Measurements from ENCODE around the gene MARS1.
"Not testable (repeated sequence)": the region's sequence is repeated elsewhere in the genome, so short reads cannot be mapped to it uniquely, and the experiment has no call there.

MARS1 gene

DNA sequence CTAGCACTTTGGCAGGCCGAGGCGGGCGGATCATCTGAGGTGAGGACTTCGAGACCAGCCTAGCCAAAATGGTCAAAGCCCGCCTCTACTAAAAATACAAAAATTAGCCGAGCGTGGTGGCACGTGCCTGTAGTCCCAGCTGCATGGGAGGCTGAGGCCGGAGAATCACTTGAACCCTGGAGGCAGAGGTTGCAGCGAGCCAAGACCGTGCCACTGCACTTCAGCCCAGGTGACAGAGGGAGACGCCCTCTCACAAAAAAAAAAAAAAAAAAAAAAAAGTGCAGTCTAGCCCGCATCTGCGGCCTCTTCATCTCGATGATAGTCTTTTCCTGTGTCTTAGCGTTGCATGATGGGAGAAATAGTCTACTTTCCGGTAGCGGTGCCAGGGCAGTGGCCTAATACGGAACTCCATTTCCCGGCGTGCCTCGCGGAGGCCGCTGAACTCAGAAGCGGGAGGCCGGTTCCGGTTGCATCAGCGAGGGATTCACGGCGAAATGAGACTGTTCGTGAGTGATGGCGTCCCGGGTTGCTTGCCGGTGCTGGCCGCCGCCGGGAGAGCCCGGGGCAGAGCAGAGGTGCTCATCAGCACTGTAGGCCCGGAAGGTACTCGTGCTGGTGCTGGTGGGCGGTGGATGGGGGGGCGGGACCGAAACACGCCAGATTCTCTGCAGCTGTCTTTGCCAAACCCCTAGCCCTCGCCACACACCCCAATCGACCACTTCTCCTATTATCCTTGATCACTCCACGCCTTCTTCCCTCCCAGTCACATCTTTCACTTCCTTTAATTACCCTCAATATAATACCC, at the start of gene MARS1:
MARS1 (plus strand) TSS at position 472 of the 805 bp plus-strand sequence; CDS start at position 495, 23 bp downstream.
- no peaks in the 10 kb centered on the region for H3K27me3 Mint-ChIP-seq
- peaks cover 33% of the 10 kb centered on the region for H3K36me3 Mint-ChIP-seq
- CTCF ChIA-PET = interaction anchor here (1.0 to 3.8 kb wide), 3 partner anchors 9 to 11 kb away, joined by 6 to 15 read pairs (median 13); no protein-coding TSS in a partner anchor
- H3K4me1 Mint-ChIP-seq = peaks cover 31% of the 10 kb centered on the region
- H3K27ac Mint-ChIP-seq = peak within 1 kb of the TSS; percentile 90
- peak within 1 kb of the TSS; percentile 83 for H3K4me3 Mint-ChIP-seq
- peak; percentile 96 for DNase-seq
- no peaks in the 10 kb centered on the region for H3K9me3 Mint-ChIP-seq

DNA sequence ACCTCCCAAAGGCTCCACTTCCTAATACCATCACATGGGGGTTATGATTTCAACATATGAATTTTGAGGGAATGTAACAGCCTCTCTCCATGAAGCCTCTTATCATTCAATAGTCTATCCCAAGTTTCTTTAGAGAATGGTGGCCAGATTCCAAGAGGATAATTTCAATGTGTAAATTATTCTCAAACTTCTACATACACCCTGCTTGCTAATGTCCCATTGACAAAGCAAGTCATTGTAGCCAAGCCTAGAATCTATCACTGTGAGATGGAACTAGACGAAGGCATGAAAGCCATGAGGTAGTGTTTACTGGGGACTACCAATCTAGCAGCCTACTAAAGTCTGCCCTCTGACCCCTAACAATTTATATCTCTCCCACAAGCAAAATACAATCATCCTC, 49.5 kb upstream of the MARS1 start:
- Mint-ChIP-seq H3K27me3 (peaks cover 25% of the 10 kb centered on the region), H3K27ac (no peak overlapping the region), H3K9me3 (peaks cover 13% of the 10 kb centered on the region), H3K4me1 (peaks cover 5% of the 10 kb centered on the region), H3K36me3 (peaks cover 4% of the 10 kb centered on the region), H3K4me3 (no peak overlapping the region)
- no peak for DNase-seq
- CTCF ChIA-PET = interaction anchor here (1.1 to 1.9 kb wide), 2 partner anchors 14 to 20 kb away, joined by 5 read pairs; no protein-coding TSS in a partner anchor

DNA sequence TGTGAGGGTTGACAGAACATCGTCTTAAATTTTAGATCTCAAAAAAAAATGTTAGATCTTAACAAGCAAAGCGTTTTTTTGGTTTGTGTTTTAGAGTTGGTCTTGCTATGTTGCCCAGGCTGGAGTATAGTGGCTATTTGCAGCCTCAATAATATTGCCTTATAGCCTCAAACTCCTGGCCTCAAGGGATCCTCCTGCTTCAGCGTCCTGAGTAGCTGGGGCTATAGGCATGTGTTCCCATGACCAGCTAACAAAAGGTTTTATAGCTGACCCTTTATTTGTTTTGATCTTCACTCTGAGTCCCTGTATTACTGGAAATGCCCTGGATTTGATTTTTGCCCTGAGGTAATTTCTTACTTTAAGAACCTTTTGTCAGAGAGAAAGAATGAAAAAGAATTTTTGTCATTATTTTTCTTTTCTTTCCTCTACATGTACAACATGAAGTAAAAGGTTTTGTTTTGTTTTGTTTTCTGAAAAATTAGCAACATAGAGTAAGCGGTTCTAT, 48.1 kb upstream of the MARS1 start:
- CTCF ChIA-PET = no interaction called here
- H3K36me3 Mint-ChIP-seq = peaks cover 4% of the 10 kb centered on the region
- H3K4me3 Mint-ChIP-seq = no peak overlapping the region
- DNase-seq = no peak
- H3K4me1 Mint-ChIP-seq = peaks cover 5% of the 10 kb centered on the region
- H3K9me3 Mint-ChIP-seq = peaks cover 13% of the 10 kb centered on the region
- peaks cover 25% of the 10 kb centered on the region for H3K27me3 Mint-ChIP-seq
- no peak overlapping the region for H3K27ac Mint-ChIP-seq

DNA sequence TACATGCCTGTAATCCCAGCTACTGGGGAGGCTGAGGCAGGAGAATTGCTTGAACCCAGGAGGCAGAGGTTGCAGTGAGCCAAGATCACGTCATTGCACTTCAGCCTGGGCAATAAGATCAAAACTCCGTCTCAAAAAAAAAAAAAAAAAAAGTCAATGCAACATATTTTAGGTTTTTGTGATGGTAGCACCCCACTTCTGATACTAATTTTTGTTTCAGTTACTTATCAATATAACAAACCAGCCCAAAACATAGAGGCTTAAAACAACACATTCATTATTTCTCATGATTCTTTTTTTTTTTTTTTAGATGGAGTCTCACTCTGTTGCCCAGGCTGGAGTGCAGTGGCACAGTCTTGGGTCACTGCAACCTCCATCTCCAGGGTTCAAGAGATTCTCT, 46.5 kb upstream of the MARS1 start:
- peaks cover 13% of the 10 kb centered on the region for H3K9me3 Mint-ChIP-seq
- H3K4me1 Mint-ChIP-seq, H3K4me3 Mint-ChIP-seq, DNase-seq, H3K36me3 Mint-ChIP-seq, CTCF ChIA-PET, H3K27ac Mint-ChIP-seq: not testable (repeated sequence)
- H3K27me3 Mint-ChIP-seq = peaks cover 20% of the 10 kb centered on the region

DNA sequence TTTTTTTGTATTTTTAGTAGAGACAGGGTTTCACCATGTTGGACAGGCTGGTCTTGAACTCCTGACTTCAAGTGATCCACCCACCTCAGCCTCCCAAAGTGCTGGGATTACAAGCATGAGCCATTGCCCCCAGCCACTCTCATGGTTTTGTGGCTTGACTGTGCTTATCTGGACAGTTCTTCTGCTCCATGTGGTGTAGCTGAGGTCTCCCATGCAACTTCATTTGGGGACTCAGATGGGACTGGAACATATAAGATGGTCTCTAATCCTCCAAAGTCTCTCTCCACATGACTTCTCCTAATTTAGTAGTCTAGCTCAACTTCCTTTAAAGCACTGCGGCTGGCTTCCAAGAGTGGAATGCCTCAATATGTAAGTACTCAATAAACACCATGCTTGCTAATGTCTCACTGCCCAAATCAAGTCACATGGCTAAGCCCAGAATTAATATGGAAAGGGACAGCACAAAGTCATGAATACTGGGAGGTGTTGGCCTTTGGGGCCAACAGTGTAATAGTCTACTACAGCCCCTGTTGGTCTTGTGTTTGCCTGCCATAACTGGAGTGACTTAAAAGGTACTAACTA, 45.9 kb upstream of the MARS1 start:
- Mint-ChIP-seq H3K36me3 (peaks cover 4% of the 10 kb centered on the region), H3K27ac (no peak overlapping the region), H3K4me3 (no peak overlapping the region), H3K27me3 (peaks cover 20% of the 10 kb centered on the region), H3K4me1 (no peaks in the 10 kb centered on the region), H3K9me3 (peaks cover 13% of the 10 kb centered on the region)
- CTCF ChIA-PET = interaction anchor here (1.3 kb wide), 1 partner anchor 11 kb away, joined by 3 read pairs; no protein-coding TSS in a partner anchor
- no peak for DNase-seq

DNA sequence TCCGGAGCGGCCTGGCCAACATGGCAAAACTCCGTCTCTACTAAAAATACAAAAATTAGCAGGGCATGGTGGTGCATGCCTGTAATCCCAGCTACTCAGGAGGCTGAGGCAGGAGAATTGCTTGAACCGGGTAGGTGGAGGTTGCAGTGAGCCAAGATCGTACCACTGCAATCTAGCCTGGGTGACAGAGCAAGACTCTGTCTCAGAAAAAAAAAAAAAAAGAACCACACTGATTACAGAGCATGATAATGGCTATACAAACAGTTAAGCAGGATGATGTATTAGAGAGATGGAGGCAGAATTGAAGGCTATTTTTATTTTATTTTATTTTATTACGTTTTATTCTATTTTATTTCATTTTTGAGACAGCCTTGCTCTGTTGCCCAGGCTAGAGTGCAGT, 43.5 kb upstream of the MARS1 start:
- not testable (repeated sequence) for H3K4me3 Mint-ChIP-seq, H3K4me1 Mint-ChIP-seq, DNase-seq, H3K36me3 Mint-ChIP-seq, H3K27ac Mint-ChIP-seq
- Mint-ChIP-seq H3K9me3 (peaks cover 13% of the 10 kb centered on the region), H3K27me3 (peaks cover 18% of the 10 kb centered on the region)
- CTCF ChIA-PET = interaction anchor here (0.8 to 3.6 kb wide), 5 partner anchors 8 to 201 kb away, joined by 3 to 17 read pairs (median 4); partner anchors contain the start of genes GLI1 and INHBE

DNA sequence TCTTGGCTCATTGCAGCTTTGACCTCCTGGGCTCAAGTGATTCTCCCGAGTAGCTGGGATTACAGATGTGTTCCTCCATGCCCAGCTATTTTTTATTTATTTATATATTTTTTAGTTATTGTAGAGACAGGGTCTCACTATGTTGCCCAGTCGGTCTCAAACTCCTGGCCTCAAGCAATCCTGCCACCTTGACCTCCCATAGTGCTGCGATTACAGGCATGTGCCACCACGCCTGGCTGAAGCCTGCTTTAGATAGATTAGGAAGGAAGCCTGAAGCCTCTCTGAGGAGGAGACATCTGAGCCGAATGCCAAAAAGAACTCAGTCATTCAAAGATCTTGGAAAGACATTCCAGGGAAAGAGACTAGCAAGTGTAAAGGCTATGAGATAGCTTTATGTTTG, 43.1 kb upstream of the MARS1 start:
- Mint-ChIP-seq H3K27me3 (peaks cover 14% of the 10 kb centered on the region), H3K4me3 (no peak overlapping the region), H3K27ac (no peak overlapping the region), H3K9me3 (peaks cover 13% of the 10 kb centered on the region), H3K4me1 (no peaks in the 10 kb centered on the region), H3K36me3 (peaks cover 4% of the 10 kb centered on the region)
- DNase-seq = no peak
- CTCF ChIA-PET = interaction anchor here (1.1 to 3.6 kb wide), 4 partner anchors 11 to 202 kb away, joined by 4 to 17 read pairs (median 6); partner anchors contain the start of genes GLI1 and INHBE

DNA sequence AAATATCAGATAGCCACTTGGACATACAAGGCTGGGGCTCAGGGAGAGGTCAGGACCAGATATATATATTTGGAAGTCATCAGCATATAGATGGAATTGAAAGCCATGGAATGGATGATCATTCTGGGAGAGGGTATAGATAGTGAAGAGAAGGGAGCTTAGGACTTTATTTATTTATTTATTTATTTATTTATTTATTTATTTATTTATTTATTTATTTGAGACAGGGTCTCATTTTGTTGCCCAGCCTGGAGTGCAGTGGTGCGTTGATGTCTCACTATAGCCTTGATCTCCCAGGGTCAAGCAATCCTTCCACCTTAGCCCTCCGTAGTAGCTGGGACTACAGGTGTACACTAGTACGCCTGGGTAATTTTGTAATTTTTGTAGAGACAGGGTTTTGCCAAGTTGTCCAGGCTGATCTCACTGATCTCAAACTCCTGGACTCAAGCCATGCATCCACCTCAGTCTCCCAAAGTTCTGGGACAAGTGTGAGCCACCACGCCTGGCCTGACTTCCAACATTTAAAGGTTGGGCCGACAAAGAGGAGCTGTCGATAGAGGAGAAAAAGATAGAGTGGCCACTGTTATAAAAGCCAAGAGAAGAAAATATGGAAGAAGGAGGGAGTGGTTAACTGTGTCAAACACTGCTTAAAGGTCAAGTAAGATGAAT, 41.4 kb upstream of the MARS1 start:
- CTCF ChIA-PET = interaction anchor here (2.5 to 3.6 kb wide), 2 partner anchors 9 to 12 kb away, joined by 8 to 17 read pairs; partner anchors contain the start of genes GLI1 and INHBE
- Mint-ChIP-seq H3K27me3 (peaks cover 8% of the 10 kb centered on the region), H3K4me3 (no peak overlapping the region), H3K4me1 (no peaks in the 10 kb centered on the region), H3K9me3 (peaks cover 9% of the 10 kb centered on the region), H3K36me3 (peaks cover 2% of the 10 kb centered on the region), H3K27ac (no peak overlapping the region)
- no peak for DNase-seq

DNA sequence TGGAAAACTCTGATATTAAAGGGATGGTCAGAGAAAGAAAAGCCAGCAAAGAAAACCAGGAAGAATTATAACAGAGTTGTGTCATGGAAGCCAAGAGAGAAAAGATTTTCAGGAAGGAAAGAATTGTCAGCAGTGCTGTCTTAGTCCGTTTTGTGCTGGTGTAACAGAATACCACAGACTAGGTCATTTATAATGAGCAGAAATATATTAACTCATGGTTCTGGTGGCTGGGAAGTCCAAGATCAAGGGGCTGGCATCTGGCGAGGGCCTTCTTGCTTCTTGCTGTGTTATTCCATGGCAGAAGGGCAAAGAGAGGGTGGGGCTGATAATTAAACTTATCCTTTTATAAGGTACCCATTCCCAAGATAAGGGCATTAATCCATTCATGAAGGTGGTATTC, 39.2 kb upstream of the MARS1 start:
- no peak overlapping the region for H3K27ac Mint-ChIP-seq
- no peak overlapping the region for H3K4me3 Mint-ChIP-seq
- no peak for DNase-seq
- no peaks in the 10 kb centered on the region for H3K9me3 Mint-ChIP-seq
- H3K36me3 Mint-ChIP-seq = no peaks in the 10 kb centered on the region
- CTCF ChIA-PET = interaction anchor here (1.2 to 2.5 kb wide), 2 partner anchors 10 to 14 kb away, joined by 3 to 8 read pairs; partner anchors contain the start of genes GLI1 and INHBC
- H3K27me3 Mint-ChIP-seq = peaks cover 20% of the 10 kb centered on the region
- no peaks in the 10 kb centered on the region for H3K4me1 Mint-ChIP-seq

DNA sequence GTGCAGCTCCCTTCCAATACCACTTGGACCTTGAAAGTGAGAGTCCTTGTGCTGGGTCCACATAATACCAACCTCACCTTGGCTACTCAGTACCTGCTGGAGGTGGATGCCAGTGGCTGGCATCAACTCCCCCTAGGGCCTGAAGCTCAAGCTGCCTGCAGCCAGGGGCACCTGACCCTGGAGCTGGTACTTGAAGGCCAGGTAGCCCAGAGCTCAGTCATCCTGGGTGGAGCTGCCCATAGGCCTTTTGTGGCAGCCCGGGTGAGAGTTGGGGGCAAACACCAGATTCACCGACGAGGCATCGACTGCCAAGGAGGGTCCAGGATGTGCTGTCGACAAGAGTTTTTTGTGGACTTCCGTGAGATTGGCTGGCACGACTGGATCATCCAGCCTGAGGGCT, 38.5 kb upstream of the MARS1 start:
- CTCF ChIA-PET = interaction anchor here (1.2 to 1.3 kb wide), 2 partner anchors 9 to 14 kb away, joined by 3 to 4 read pairs; partner anchors contain the start of gene INHBC
- Mint-ChIP-seq H3K27ac (no peak overlapping the region), H3K27me3 (peaks cover 20% of the 10 kb centered on the region), H3K4me1 (no peaks in the 10 kb centered on the region), H3K36me3 (no peaks in the 10 kb centered on the region), H3K9me3 (no peaks in the 10 kb centered on the region), H3K4me3 (no peak overlapping the region)
- no peak for DNase-seq

DNA sequence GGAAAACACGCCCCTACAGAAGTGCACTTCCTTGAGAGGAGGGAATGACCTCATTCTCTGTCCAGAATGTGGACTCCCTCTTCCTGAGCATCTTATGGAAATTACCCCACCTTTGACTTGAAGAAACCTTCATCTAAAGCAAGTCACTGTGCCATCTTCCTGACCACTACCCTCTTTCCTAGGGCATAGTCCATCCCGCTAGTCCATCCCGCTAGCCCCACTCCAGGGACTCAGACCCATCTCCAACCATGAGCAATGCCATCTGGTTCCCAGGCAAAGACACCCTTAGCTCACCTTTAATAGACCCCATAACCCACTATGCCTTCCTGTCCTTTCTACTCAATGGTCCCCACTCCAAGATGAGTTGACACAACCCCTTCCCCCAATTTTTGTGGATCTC, 37.8 kb upstream of the MARS1 start:
- H3K27me3 Mint-ChIP-seq = peaks cover 27% of the 10 kb centered on the region
- no peaks in the 10 kb centered on the region for H3K9me3 Mint-ChIP-seq
- CTCF ChIA-PET = interaction anchor here (1.2 to 7.1 kb wide), 4 partner anchors 8 to 186 kb away, joined by 3 to 90 read pairs (median 30); partner anchors contain the start of gene INHBC
- no peak for DNase-seq
- no peak overlapping the region for H3K4me3 Mint-ChIP-seq
- H3K4me1 Mint-ChIP-seq = no peaks in the 10 kb centered on the region
- H3K36me3 Mint-ChIP-seq = no peaks in the 10 kb centered on the region
- no peak overlapping the region for H3K27ac Mint-ChIP-seq

DNA sequence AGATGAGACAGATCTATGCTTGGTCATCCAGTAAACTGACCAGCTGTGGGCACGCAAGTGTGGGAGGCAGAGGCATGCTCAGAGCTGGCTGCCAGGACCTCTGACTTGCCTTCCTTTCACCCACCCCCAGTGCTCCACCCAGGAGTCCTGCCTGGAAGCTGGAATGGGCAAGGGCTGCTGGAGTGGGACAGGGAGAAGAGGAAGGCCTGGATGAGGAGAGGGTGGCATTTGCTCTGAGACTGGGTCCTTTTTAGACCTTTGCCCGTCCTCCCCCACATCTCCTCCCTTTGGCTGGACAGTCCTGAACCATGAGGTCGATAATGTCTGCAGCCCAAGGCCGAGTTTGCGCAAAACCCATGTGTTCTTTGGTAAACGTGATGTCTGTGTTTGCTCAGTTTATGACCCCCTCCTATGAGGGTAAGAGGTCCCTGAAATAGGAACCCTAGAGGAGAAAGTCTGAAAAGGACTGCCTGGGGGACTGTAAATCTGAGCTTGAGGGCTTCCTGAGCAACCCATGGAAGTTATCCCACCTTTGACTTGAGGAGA, 36.6 kb upstream of the MARS1 start:
- Mint-ChIP-seq H3K27ac (no peak overlapping the region), H3K4me1 (peaks cover 12% of the 10 kb centered on the region), H3K27me3 (peaks cover 39% of the 10 kb centered on the region), H3K36me3 (no peaks in the 10 kb centered on the region), H3K4me3 (no peak overlapping the region), H3K9me3 (no peaks in the 10 kb centered on the region)
- CTCF ChIA-PET = interaction anchor here (1.0 to 7.1 kb wide), 13 partner anchors 10 to 236 kb away, joined by 3 to 90 read pairs (median 11); partner anchors contain the start of genes INHBC, NXPH4 and STAC3
- DNase-seq = no peak

DNA sequence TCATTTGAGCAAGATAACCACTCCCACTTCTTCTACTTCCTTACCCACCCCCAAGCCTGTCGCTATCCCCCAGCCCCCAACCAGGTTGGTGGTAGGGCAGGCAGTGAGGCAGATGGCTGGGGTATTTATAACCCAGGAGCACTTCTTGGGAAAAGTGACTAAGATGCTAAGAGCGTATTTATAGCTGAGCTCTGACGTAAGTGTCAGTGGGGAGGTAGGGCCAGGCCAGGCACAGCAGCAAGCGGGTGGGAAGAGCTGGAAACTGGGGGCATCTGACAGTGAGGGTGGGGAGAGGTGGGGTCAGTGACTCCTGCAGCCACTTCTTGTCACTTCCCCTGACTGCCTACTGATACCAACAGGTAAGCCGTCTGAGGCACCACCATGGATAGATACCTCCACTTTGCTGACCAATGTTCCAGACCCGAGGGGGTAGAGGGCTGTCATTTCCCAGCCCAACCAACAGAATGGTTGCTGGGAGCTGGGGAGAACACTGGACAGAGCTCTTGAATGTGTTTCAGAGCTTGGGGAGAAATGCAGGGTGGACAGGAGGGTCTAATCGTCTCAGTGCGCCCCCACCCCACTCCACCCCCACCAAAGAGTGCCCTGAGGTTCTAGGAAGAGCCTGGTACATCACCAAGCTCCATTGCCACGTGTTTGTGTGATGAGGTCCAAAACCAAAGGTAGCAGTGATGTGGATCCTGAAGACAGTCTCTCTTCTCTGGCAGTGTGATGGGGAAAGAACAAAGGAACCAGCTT, 35.5 kb upstream of the MARS1 start:
- peaks cover 18% of the 10 kb centered on the region for H3K4me1 Mint-ChIP-seq
- no peak for DNase-seq
- H3K9me3 Mint-ChIP-seq = no peaks in the 10 kb centered on the region
- H3K27ac Mint-ChIP-seq = no peak overlapping the region
- CTCF ChIA-PET = interaction anchor here (0.6 to 7.1 kb wide), 37 partner anchors 8 to 266 kb away, joined by 3 to 90 read pairs (median 4); partner anchors contain the start of genes INHBC, NXPH4 and STAC3
- H3K4me3 Mint-ChIP-seq = no peak overlapping the region
- H3K27me3 Mint-ChIP-seq = peaks cover 48% of the 10 kb centered on the region
- no peaks in the 10 kb centered on the region for H3K36me3 Mint-ChIP-seq

Measured in activated naive CD4-positive, alpha-beta T cell treated with anti-CD3 and anti-CD28 coated beads, Interleukin-2, amount 10 ng/mL, durations not matched to agents 7 days and 5 days (primary cell).